ENCODE results near the gene CBX3.
"Not testable (repeated sequence)": the region's sequence is repeated elsewhere in the genome, so short reads cannot be mapped to it uniquely, and the experiment has no call there.

- TF ChIP-seq, protein P1, sequence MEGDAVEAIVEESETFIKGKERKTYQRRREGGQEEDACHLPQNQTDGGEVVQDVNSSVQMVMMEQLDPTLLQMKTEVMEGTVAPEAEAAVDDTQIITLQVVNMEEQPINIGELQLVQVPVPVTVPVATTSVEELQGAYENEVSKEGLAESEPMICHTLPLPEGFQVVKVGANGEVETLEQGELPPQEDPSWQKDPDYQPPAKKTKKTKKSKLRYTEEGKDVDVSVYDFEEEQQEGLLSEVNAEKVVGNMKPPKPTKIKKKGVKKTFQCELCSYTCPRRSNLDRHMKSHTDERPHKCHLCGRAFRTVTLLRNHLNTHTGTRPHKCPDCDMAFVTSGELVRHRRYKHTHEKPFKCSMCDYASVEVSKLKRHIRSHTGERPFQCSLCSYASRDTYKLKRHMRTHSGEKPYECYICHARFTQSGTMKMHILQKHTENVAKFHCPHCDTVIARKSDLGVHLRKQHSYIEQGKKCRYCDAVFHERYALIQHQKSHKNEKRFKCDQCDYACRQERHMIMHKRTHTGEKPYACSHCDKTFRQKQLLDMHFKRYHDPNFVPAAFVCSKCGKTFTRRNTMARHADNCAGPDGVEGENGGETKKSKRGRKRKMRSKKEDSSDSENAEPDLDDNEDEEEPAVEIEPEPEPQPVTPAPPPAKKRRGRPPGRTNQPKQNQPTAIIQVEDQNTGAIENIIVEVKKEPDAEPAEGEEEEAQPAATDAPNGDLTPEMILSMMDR (conservative IDR thresholded peaks at IDR 0.05 in 1 of 2, IDR thresholded peaks at IDR 0.05 in 1 of 2; ENCODE audit: low read depth in 1 of 2, low read length in 2 of 2), result not testable (repeated sequence)
- not testable (repeated sequence) for TF ChIP-seq EZH2 (IDR thresholded peaks at IDR 0.05; ENCODE audit: low read length, missing control alignments)
Measured at GRCh38 chr7:26184281-26185101, 17.1 kb upstream of the CBX3 start.

Data from fibroblast of lung (primary cell).